ENCODE measurements around the gene PRXL2B. TPM values are rescaled to one million over a fixed set of nuclear protein-coding genes. Genes with fewer than 3 reads are reported as not detected.

PRXL2B gene
- total and polyA plus RNA-seq, 10 of the 15 experiments (the other 5 are each of a cell fraction or from before 2014, with no cell fraction given), result 0.44 to 5.6 (median 4.0) TPM

DNA sequence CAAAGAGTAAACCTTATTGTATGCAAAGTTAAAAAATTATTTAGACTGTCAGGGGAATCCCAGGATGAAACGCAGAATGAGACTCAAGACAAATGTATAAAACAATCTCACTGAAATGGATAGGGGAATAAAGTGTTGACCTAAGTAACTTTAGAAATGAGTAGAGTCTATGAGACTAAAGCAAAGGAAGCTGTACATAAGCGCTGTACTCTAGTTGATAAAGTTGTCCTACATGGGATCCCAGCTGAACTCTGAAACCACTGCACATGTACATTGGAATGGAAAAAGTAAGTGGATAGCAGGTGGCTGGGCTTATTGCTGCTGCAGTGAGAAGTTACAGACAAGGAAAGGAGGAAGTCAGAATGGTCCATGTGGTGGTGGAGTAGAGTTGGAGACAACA is 27.6 kb downstream of the PRXL2B start (continued):
- TF ChIP-seq, protein P1, sequence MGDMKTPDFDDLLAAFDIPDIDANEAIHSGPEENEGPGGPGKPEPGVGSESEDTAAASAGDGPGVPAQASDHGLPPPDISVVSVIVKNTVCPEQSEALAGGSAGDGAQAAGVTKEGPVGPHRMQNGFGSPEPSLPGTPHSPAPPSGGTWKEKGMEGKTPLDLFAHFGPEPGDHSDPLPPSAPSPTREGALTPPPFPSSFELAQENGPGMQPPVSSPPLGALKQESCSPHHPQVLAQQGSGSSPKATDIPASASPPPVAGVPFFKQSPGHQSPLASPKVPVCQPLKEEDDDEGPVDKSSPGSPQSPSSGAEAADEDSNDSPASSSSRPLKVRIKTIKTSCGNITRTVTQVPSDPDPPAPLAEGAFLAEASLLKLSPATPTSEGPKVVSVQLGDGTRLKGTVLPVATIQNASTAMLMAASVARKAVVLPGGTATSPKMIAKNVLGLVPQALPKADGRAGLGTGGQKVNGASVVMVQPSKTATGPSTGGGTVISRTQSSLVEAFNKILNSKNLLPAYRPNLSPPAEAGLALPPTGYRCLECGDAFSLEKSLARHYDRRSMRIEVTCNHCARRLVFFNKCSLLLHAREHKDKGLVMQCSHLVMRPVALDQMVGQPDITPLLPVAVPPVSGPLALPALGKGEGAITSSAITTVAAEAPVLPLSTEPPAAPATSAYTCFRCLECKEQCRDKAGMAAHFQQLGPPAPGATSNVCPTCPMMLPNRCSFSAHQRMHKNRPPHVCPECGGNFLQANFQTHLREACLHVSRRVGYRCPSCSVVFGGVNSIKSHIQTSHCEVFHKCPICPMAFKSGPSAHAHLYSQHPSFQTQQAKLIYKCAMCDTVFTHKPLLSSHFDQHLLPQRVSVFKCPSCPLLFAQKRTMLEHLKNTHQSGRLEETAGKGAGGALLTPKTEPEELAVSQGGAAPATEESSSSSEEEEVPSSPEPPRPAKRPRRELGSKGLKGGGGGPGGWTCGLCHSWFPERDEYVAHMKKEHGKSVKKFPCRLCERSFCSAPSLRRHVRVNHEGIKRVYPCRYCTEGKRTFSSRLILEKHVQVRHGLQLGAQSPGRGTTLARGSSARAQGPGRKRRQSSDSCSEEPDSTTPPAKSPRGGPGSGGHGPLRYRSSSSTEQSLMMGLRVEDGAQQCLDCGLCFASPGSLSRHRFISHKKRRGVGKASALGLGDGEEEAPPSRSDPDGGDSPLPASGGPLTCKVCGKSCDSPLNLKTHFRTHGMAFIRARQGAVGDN (IDR thresholded peaks at IDR 0.05), result no peak
- TF ChIP-seq, protein P2, sequence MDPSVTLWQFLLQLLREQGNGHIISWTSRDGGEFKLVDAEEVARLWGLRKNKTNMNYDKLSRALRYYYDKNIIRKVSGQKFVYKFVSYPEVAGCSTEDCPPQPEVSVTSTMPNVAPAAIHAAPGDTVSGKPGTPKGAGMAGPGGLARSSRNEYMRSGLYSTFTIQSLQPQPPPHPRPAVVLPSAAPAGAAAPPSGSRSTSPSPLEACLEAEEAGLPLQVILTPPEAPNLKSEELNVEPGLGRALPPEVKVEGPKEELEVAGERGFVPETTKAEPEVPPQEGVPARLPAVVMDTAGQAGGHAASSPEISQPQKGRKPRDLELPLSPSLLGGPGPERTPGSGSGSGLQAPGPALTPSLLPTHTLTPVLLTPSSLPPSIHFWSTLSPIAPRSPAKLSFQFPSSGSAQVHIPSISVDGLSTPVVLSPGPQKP (IDR thresholded peaks at IDR 0.05; ENCODE audit: low read depth, low read length), result no peak
- TF ChIP-seq FOXM1 (IDR thresholded peaks at IDR 0.05; ENCODE audit: low read depth, low read length) (no peak), YBX1 (IDR thresholded peaks at IDR 0.05) (no peak), STAT3 (IDR thresholded peaks at IDR 0.05; ENCODE audit: low read depth, low read length) (no peak), ZNF217 (IDR thresholded peaks at IDR 0.05) (no peak)
- TF ChIP-seq, protein P3, sequence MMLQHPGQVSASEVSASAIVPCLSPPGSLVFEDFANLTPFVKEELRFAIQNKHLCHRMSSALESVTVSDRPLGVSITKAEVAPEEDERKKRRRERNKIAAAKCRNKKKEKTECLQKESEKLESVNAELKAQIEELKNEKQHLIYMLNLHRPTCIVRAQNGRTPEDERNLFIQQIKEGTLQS (IDR thresholded peaks at IDR 0.05; ENCODE audit: borderline replicate concordance, extremely low read depth, low read depth, low read length), result no peak

DNA sequence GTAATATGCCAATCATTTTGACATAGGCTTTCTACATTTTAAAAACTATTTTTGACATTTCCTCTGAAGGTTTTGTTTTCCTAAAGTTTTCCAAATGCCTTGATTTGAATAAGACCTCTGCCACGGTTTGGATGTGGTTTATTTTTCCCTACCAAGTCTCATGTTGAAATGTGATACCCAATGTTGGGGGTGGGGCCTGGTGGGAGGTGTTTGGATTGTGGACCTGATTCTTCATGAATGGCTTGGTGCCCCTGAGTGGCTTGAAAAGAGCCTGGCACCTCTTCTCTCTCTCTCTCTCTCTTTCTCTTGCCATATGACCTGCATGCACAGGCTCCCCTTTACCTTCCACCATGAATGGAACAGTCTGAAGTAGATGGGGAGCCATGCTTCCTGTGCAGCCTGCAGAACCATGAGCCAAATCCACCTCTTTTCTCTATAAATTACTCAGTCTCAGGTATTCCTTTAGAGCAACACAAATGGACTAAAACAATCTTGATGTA is 31.4 kb downstream of the PRXL2B start:
- Histone ChIP-seq H2AFZ (ENCODE audit: control insufficient read depth, low read depth, low read length) (no peak overlapping the region), H3K9me3 (replicated peaks; ENCODE audit: control insufficient read depth, insufficient read depth, low read length) (peaks cover 2% of the 10 kb centered on the region; the same call in 1 of the 3 replicates), H3K36me3 (ENCODE audit: control insufficient read depth in 2 of 2, insufficient read depth in 2 of 2, low read length in 1 of 2) (no peaks in the 10 kb centered on the region), H3K4me3 (no peak overlapping the region), H3K4me1 (ENCODE audit: control insufficient read depth, insufficient read depth, low read length) (no peaks in the 10 kb centered on the region), H3K27ac (ENCODE audit: control insufficient read depth, insufficient read depth) (no peak overlapping the region), H4K20me1 (ENCODE audit: control insufficient read depth, insufficient read depth) (no peaks in the 10 kb centered on the region), H3K79me2 (ENCODE audit: control insufficient read depth, insufficient read depth, low read length) (no peaks in the 10 kb centered on the region), H3K9ac (ENCODE audit: control insufficient read depth, insufficient read depth, low read length) (no peak overlapping the region), H3K4me2 (ENCODE audit: control insufficient read depth, insufficient read depth) (no peak overlapping the region), H3K27me3 (replicated peaks in 1 of 2; ENCODE audit: control insufficient read depth in 2 of 2, insufficient read depth in 2 of 2, low read length in 1 of 2) (no peaks in the 10 kb centered on the region)
- 0% methylated on average over 1 of the region's 1 CpG for WGBS (ENCODE audit: insufficient coverage, insufficient replicate concordance, low lambda C conversion rate, missing lambda C conversion rate)
- no peak for ATAC-seq
- no TSS peak for BruUV-seq (replicated peaks)
- RAD21 ChIA-PET (ENCODE audit: unreplicated experiment), result no interaction called here
- FAIRE-seq, result no peak
- POLR2A ChIA-PET, result no interaction called here
- no peak for DNase-seq (ENCODE audit: low read depth, low spot score)
- SMC1A ChIA-PET (ENCODE audit: uncharacterized antibody, unreplicated experiment), result no interaction called here
- intact Hi-C loops (cut with micrococcal nuclease; ENCODE audit: unreplicated experiment), result no loop called here
- CTCF ChIA-PET, result no interaction called here
- in situ Hi-C loops (cut with MboI), result no loop called here
- no peak for TF ChIP-seq JUNB (IDR thresholded peaks at IDR 0.05)
- TF ChIP-seq ZNF207 (IDR thresholded peaks at IDR 0.05; ENCODE audit: borderline replicate concordance), result no peak
- no peak for TF ChIP-seq POLR2A (IDR thresholded peaks at IDR 0.05; ENCODE audit: low read depth, low read length)
- no peak for TF ChIP-seq KAT2A (conservative IDR thresholded peaks at IDR 0.05; ENCODE audit: control insufficient read depth, low read depth, low read length)
- no peak for TF ChIP-seq BHLHE40 (IDR thresholded peaks at IDR 0.05; ENCODE audit: borderline replicate concordance in 1 of 2, low read depth in 2 of 2, low read length in 1 of 2)
- TF ChIP-seq BMI1 (IDR thresholded peaks at IDR 0.05; ENCODE audit: borderline replicate concordance), result no peak
- TF ChIP-seq CHD4 (IDR thresholded peaks at IDR 0.05), result no peak
- no peak for TF ChIP-seq ZNF384 (IDR thresholded peaks at IDR 0.05; ENCODE audit: borderline replicate concordance, low read depth, low read length)
- TF ChIP-seq, protein P4, sequence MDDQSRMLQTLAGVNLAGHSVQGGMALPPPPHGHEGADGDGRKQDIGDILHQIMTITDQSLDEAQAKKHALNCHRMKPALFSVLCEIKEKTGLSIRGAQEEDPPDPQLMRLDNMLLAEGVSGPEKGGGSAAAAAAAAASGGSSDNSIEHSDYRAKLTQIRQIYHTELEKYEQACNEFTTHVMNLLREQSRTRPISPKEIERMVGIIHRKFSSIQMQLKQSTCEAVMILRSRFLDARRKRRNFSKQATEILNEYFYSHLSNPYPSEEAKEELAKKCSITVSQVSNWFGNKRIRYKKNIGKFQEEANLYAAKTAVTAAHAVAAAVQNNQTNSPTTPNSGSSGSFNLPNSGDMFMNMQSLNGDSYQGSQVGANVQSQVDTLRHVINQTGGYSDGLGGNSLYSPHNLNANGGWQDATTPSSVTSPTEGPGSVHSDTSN (IDR thresholded peaks at IDR 0.05; ENCODE audit: insufficient replicate concordance, low read depth, low read length), result no peak
- no peak for TF ChIP-seq RAD21 (IDR thresholded peaks at IDR 0.05; ENCODE audit: insufficient read depth, low read depth, low read length)
- TF ChIP-seq TCF12 (IDR thresholded peaks at IDR 0.05; ENCODE audit: low read depth, low read length), result no peak
- TF ChIP-seq TARDBP (IDR thresholded peaks at IDR 0.05; ENCODE audit: borderline replicate concordance), result no peak

Measured in GM12878 (cell line).